Measurements from ENCODE around the gene PEDS1.

DNA sequence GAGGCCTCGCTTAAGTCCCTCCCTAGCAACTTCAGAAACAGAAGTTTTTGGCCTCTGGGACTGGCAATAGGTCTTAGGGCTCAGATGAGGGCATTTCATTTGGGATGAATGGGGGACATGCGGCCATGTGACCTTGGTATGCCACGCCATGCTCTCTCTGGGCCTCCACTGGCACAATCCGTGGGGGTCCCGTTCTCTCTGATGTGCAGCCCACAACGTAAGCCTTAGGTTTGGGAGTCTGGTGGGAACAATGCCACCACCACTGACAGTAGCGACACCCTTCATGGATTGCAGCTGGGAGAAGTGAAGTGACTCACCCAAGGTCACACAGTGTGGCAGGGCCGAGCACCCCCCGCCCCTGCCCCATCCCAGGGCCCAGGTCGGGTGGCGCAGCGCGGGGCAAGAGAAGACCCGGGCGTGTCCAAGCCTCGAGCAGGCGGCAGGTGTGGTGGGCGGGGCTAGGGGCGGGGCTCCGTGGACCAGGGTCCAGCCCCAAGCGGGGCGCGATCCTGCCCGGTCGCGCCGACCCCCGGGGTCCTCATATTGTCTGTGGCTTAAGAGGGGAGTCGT is 36.2 kb upstream of the PEDS1 start:
- no peak for TF ChIP-seq SMARCA5 (IDR thresholded peaks at IDR 0.05)
- no peak for TF ChIP-seq EZH2 (IDR thresholded peaks at IDR 0.05; ENCODE audit: borderline replicate concordance, control insufficient read depth, low read depth, low read length)
- TF ChIP-seq HDAC2 (IDR thresholded peaks at IDR 0.05) = no peak
- TF ChIP-seq POLR2A (IDR thresholded peaks at IDR 0.05; ENCODE audit: low read depth, low read length) = no peak
- no peak for TF ChIP-seq RCOR1 (conservative IDR thresholded peaks at IDR 0.05; ENCODE audit: low read depth, low read length)
- TF ChIP-seq, protein P1, sequence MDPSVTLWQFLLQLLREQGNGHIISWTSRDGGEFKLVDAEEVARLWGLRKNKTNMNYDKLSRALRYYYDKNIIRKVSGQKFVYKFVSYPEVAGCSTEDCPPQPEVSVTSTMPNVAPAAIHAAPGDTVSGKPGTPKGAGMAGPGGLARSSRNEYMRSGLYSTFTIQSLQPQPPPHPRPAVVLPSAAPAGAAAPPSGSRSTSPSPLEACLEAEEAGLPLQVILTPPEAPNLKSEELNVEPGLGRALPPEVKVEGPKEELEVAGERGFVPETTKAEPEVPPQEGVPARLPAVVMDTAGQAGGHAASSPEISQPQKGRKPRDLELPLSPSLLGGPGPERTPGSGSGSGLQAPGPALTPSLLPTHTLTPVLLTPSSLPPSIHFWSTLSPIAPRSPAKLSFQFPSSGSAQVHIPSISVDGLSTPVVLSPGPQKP (IDR thresholded peaks at IDR 0.05; ENCODE audit: low read depth, low read length) = no peak
- no peak for TF ChIP-seq YY1 (IDR thresholded peaks at IDR 0.05; ENCODE audit: low read depth, low read length)
- TF ChIP-seq, protein P2, sequence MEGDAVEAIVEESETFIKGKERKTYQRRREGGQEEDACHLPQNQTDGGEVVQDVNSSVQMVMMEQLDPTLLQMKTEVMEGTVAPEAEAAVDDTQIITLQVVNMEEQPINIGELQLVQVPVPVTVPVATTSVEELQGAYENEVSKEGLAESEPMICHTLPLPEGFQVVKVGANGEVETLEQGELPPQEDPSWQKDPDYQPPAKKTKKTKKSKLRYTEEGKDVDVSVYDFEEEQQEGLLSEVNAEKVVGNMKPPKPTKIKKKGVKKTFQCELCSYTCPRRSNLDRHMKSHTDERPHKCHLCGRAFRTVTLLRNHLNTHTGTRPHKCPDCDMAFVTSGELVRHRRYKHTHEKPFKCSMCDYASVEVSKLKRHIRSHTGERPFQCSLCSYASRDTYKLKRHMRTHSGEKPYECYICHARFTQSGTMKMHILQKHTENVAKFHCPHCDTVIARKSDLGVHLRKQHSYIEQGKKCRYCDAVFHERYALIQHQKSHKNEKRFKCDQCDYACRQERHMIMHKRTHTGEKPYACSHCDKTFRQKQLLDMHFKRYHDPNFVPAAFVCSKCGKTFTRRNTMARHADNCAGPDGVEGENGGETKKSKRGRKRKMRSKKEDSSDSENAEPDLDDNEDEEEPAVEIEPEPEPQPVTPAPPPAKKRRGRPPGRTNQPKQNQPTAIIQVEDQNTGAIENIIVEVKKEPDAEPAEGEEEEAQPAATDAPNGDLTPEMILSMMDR (IDR thresholded peaks at IDR 0.05 in 2 of 3, conservative IDR thresholded peaks at IDR 0.05 in 1 of 3; ENCODE audit: control insufficient read depth in 2 of 3, extremely low read depth in 1 of 3, insufficient read depth in 1 of 3, low read depth in 3 of 3, low read length in 3 of 3) = no peak
- TF ChIP-seq, protein P3, sequence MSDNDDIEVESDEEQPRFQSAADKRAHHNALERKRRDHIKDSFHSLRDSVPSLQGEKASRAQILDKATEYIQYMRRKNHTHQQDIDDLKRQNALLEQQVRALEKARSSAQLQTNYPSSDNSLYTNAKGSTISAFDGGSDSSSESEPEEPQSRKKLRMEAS (IDR thresholded peaks at IDR 0.05; ENCODE audit: low read depth, low read length) = no peak
- TF ChIP-seq JUND (IDR thresholded peaks at IDR 0.05; ENCODE audit: low read depth, low read length) = no peak
- no peak for TF ChIP-seq MTA3 (IDR thresholded peaks at IDR 0.05; ENCODE audit: borderline replicate concordance, low read length)
- no peak for TF ChIP-seq CBX3 (IDR thresholded peaks at IDR 0.05; ENCODE audit: borderline replicate concordance, low read depth)
- TF ChIP-seq SIN3A (IDR thresholded peaks at IDR 0.05; ENCODE audit: low read depth, low read length) = no peak

Data from GM12878 (cell line).